NB4 (cell line): Measurements from ENCODE around the gene MED13L.

Source experiments
- DNase-seq: peaks from one replicate; pipeline ENCODE4 v3.0.0; 2010; ENCODE audit warnings: low read depth
- H3K4me3 ChIP-seq: one replicate; pipeline ENCODE4 v1.5.1; 2011; ENCODE audit warnings: mild to moderate bottlenecking, low read depth, low read length, moderate library complexity
- MYC ChIP-seq: IDR thresholded peaks from 2 replicates; pipeline ENCODE4 v1.6.1; 2011; ENCODE audit warnings: low read depth, low read length
- POLR2A ChIP-seq: IDR thresholded peaks from 2 replicates; pipeline ENCODE4 v1.6.1; 2011; ENCODE audit warnings: mild to moderate bottlenecking; ENCODE audit not compliant: insufficient read length; ENCODE audit errors: extremely low read depth
- TF ChIP-seq, protein P1 (sequence below): IDR thresholded peaks from one replicate; pipeline ENCODE4 v1.5.1; 2012; ENCODE audit warnings: low read depth, low read length
- TF ChIP-seq, protein P2 (sequence below): IDR thresholded peaks from 2 replicates; pipeline ENCODE4 v1.6.1; 2011; ENCODE audit warnings: low read depth, low read length

MED13L gene

GRCh38 chr12:116138781-116139180 is 138.7 kb downstream of the MED13L start:
- TF ChIP-seq, protein P1, sequence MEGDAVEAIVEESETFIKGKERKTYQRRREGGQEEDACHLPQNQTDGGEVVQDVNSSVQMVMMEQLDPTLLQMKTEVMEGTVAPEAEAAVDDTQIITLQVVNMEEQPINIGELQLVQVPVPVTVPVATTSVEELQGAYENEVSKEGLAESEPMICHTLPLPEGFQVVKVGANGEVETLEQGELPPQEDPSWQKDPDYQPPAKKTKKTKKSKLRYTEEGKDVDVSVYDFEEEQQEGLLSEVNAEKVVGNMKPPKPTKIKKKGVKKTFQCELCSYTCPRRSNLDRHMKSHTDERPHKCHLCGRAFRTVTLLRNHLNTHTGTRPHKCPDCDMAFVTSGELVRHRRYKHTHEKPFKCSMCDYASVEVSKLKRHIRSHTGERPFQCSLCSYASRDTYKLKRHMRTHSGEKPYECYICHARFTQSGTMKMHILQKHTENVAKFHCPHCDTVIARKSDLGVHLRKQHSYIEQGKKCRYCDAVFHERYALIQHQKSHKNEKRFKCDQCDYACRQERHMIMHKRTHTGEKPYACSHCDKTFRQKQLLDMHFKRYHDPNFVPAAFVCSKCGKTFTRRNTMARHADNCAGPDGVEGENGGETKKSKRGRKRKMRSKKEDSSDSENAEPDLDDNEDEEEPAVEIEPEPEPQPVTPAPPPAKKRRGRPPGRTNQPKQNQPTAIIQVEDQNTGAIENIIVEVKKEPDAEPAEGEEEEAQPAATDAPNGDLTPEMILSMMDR: no peak
- TF ChIP-seq POLR2A: no peak
- no peak for DNase-seq
- H3K4me3 ChIP-seq: no peak overlapping the region

DNA sequence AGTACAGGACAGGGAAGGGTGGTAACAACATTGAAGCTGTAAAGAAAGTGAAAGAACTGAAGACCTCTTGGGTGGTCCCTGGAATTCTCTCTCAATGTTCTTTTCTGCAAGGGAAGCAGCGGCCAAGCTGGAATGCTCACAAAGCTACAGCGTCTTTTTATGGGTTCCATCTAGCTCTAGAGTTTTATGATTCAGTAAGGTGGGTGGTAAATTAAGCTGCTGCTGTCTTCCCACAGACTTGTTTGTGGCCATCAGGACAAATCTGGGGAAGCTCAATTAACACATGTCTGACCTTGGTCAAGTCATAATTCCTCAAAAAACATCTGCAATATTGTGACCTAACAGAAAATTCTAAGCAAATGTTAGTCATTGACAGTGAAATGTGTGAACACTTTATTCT is 139.1 kb downstream of the MED13L start:
- no peak overlapping the region for H3K4me3 ChIP-seq
- TF ChIP-seq POLR2A (no peak), MYC (no peak)
- TF ChIP-seq, protein P1: no peak
- TF ChIP-seq, protein P2, sequence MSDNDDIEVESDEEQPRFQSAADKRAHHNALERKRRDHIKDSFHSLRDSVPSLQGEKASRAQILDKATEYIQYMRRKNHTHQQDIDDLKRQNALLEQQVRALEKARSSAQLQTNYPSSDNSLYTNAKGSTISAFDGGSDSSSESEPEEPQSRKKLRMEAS: no peak
- DNase-seq: no peak

- H3K4me3 ChIP-seq: no peak overlapping the region
- TF ChIP-seq MYC (no peak), POLR2A (no peak)
- TF ChIP-seq, protein P1: no peak
- TF ChIP-seq, protein P2: no peak
- DNase-seq: no peak
Measured at GRCh38 chr12:116137318-116137717, 140.2 kb downstream of the MED13L start.

DNA sequence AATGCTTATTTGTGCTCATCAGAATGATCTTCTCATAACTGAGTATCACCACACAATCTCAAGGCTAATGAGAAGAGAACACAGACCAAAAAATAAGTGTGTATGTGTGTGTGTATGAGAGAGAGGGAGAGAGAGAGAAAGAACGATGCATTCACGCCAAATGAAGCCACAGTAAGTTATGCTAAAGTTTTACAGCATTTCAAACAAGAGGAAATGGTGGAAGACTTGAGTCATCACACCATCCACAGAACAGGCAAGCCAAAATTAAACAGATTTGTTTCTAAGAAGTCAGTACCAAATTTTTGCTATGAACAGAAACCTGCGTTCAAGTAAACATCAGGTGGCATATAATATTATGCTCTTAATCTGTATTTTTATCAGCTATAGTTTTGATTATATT is 141.2 kb downstream of the MED13L start:
- no peak overlapping the region for H3K4me3 ChIP-seq
- TF ChIP-seq MYC: no peak
- peak; percentile 58 for DNase-seq

DNA sequence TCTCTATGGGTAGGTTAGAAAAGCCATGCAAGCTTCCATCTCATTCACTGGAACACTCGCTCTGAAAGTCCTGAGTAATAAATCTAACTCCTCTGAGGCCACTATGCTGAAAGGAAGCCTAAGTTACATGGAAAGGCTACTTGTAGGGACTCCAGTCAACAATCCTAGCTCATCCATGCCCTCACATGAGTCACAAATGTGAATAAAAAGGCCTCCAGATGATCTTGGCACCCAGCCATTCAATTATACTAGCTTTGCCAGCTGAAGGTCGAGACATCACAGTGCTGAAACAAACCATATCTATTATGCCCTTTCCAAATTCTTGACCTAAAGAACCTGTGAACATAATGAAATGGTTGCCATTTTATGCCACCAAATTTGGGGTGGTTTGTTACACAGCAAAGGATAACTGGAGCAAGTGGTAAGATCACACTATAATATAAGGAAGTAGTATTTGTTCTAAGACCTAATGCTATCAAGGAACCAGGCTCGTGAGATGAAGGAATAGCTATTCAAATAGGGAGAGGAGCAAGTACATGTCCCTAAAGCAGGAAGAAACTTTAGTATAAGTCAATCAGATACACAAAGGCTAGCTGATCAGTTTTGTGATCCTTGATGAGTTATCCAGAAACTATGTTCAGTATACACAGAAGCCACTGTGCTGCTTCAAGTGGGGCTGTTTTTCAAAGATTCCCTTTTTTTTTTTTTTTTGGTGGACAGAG is 142.1 kb downstream of the MED13L start:
- no peak for DNase-seq
- TF ChIP-seq, protein P1: no peak
- TF ChIP-seq, protein P2: no peak
- TF ChIP-seq POLR2A (no peak), MYC (no peak)
- no peak overlapping the region for H3K4me3 ChIP-seq

DNA sequence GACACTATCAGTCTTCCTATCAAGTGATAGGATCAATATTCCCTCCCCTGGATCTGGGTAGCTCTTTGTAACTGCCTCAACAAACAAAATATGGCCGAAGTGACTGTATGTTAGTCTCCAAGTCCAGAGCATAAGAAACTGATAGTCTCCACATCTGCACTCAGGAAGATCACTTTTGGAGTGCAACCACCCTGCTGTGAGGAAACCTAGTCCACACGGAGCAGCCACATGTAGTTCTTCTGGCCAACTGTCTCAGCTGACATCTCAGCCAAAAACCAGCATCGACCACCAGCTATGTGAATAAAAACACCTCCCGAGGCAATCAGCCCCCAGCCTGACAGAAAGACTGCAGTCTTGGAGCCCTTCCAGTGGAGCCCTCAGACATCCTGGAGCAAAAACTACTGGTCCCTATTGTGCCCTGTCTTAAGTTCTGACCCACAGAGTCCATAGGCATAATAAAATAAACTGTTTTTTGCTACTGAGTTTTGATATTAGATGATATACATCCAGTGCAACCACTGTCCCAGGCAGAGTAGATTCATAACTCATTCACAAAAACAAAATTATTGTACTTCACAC is 143.8 kb downstream of the MED13L start:
- H3K4me3 ChIP-seq: no peak overlapping the region
- TF ChIP-seq POLR2A (no peak), MYC (no peak)
- TF ChIP-seq, protein P2: peak; percentile 45; the same call in 1 of the 2 replicates
- TF ChIP-seq, protein P1: no peak
- peak; percentile 59 for DNase-seq
